NCI-H1694 (cell line): ENCODE measurements around the gene TM2D3.
A peak's percentile ranks its signal among the peaks of the same experiment; 100 is the strongest.

ENCODE experiments used
- DNase-seq: peaks from one replicate; lab custom pipeline; 2025; lab: John Stamatoyannopoulos, UW

Gene TM2D3

GRCh38 chr15:101652098-101652785, at the start of gene TM2D3:
Gene TM2D3 (minus strand): TSS chr15:101652381. CDS start chr15:101652361, 20 bp downstream.
- DNase-seq = peak; percentile 78

- no peak for DNase-seq
Measured at GRCh38 chr15:101698314-101698713, 46.1 kb upstream of the TM2D3 start.

- no peak for DNase-seq
Measured at GRCh38 chr15:101697488-101697887, 45.3 kb upstream of the TM2D3 start.

- DNase-seq = no peak
Measured at GRCh38 chr15:101696829-101697228, 44.6 kb upstream of the TM2D3 start.

- no peak for DNase-seq
Measured at GRCh38 chr15:101694261-101694660, 42.1 kb upstream of the TM2D3 start.

- no peak for DNase-seq
Measured at GRCh38 chr15:101692801-101693598, 40.8 kb upstream of the TM2D3 start.

- DNase-seq = no peak
Measured at GRCh38 chr15:101689901-101690300, 37.7 kb upstream of the TM2D3 start.

GRCh38 chr15:101686718-101687117, 34.5 kb upstream of the TM2D3 start:
- DNase-seq = no peak

GRCh38 chr15:101684877-101685276, 32.7 kb upstream of the TM2D3 start:
- no peak for DNase-seq

GRCh38 chr15:101684384-101684783, 32.2 kb upstream of the TM2D3 start:
- DNase-seq = no peak

GRCh38 chr15:101679806-101680205, 27.6 kb upstream of the TM2D3 start:
- no peak for DNase-seq

GRCh38 chr15:101676921-101677329, 24.7 kb upstream of the TM2D3 start:
- peak; percentile 63 for DNase-seq

- DNase-seq = no peak
Measured at GRCh38 chr15:101675796-101676582, 23.8 kb upstream of the TM2D3 start.

GRCh38 chr15:101675015-101675414, 22.8 kb upstream of the TM2D3 start:
- DNase-seq = no peak

- no peak for DNase-seq
Measured at GRCh38 chr15:101672298-101672697, 20.1 kb upstream of the TM2D3 start.

GRCh38 chr15:101669744-101670143, 17.6 kb upstream of the TM2D3 start:
- DNase-seq = no peak

- DNase-seq = no peak
Measured at GRCh38 chr15:101667881-101668280, 15.7 kb upstream of the TM2D3 start.

GRCh38 chr15:101664303-101664913, 12.2 kb upstream of the TM2D3 start:
- no peak for DNase-seq

- DNase-seq = no peak
Measured at GRCh38 chr15:101662203-101662602, 10.0 kb upstream of the TM2D3 start.

GRCh38 chr15:101660005-101660404, 7.8 kb upstream of the TM2D3 start:
- peak; percentile 7 for DNase-seq

- peak; percentile 47 for DNase-seq
Measured at GRCh38 chr15:101657968-101658784, 6.0 kb upstream of the TM2D3 start.
